Prostate gland (tissue), 2 donors: ENCODE data around the gene KTI12.

ENCODE experiments used
- POLR2A ChIP-seq: fragments of 450-650 bp; IDR thresholded peaks from one replicate; pipeline ENCODE4 v1.6.1; 2016; ENCODE audit warnings: antibody characterized with exemption, mild to moderate bottlenecking
- TF ChIP-seq, protein P1 (sequence below), 4 experiments: fragments of 200-600 bp in 2 of 4; fragments of 450-650 bp in 2 of 4; sonication (generic) in 2 of 4; IDR thresholded peaks; 1 replicate in 3 of 4; 2 replicates in 1 of 4; pipeline ENCODE4 v1.5.1; 2016 to 2019; ENCODE audit warnings: antibody characterized with exemption in 4 of 4, mild to moderate bottlenecking in 2 of 4, moderate library complexity in 2 of 4

DNA sequence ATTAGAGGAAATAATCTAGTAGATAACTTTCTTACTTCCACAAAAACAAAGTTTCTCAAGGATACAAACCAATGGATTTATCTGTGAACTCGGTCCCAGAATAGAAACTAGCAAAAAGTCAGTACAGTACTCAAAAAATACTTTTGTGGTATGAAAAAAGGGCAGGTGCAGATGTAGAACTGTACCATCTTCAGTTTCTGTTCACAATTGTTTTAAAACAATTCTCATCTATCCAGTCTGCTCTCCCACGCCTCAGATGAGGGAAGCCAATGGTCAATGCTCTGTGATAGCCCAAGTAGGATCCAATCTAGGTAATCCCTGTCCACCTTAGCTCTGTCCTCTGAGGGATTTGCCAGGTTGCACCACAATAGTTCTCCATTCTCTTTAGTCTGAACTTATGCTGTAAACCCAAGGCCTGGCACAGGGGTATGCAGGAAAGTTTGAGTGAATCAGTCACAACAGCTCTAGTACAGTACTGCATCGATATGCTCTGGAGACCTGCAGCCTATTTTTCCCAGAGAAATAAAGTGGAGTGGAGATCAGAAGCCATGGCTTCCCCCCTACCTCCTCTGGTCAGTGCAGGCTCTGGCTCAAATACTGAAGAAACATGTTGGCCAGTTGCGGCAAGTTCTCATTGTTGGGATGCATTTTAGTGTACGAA, 1.4 kb downstream of the KTI12 start:
- TF ChIP-seq POLR2A: no peak
- TF ChIP-seq, protein P1, sequence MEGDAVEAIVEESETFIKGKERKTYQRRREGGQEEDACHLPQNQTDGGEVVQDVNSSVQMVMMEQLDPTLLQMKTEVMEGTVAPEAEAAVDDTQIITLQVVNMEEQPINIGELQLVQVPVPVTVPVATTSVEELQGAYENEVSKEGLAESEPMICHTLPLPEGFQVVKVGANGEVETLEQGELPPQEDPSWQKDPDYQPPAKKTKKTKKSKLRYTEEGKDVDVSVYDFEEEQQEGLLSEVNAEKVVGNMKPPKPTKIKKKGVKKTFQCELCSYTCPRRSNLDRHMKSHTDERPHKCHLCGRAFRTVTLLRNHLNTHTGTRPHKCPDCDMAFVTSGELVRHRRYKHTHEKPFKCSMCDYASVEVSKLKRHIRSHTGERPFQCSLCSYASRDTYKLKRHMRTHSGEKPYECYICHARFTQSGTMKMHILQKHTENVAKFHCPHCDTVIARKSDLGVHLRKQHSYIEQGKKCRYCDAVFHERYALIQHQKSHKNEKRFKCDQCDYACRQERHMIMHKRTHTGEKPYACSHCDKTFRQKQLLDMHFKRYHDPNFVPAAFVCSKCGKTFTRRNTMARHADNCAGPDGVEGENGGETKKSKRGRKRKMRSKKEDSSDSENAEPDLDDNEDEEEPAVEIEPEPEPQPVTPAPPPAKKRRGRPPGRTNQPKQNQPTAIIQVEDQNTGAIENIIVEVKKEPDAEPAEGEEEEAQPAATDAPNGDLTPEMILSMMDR (IDR thresholded peaks at IDR 0.05): no peak
